Measurements from ENCODE around the gene MMP25. TPM values are rescaled to one million over a fixed set of nuclear protein-coding genes. Genes with fewer than 3 reads are reported as not detected.

Gene MMP25
- total RNA-seq, 4 donors from 2014 or later = 1.4 to 3.3 (median 2.4) TPM; not detected in 1

- H3K27me3 ChIP-seq = no peaks in the 10 kb centered on the region
- no peaks in the 10 kb centered on the region for H3K9me3 ChIP-seq
- peaks cover 0 to 16% (median 2%) of the 10 kb centered on the region in 4 donors for H3K4me1 ChIP-seq
- H3K27ac ChIP-seq = no peak overlapping the region
- no peak for DNase-seq
- no peak for TF ChIP-seq POLR2A (IDR thresholded peaks at IDR 0.05)
- TF ChIP-seq, protein P1, sequence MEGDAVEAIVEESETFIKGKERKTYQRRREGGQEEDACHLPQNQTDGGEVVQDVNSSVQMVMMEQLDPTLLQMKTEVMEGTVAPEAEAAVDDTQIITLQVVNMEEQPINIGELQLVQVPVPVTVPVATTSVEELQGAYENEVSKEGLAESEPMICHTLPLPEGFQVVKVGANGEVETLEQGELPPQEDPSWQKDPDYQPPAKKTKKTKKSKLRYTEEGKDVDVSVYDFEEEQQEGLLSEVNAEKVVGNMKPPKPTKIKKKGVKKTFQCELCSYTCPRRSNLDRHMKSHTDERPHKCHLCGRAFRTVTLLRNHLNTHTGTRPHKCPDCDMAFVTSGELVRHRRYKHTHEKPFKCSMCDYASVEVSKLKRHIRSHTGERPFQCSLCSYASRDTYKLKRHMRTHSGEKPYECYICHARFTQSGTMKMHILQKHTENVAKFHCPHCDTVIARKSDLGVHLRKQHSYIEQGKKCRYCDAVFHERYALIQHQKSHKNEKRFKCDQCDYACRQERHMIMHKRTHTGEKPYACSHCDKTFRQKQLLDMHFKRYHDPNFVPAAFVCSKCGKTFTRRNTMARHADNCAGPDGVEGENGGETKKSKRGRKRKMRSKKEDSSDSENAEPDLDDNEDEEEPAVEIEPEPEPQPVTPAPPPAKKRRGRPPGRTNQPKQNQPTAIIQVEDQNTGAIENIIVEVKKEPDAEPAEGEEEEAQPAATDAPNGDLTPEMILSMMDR (IDR thresholded peaks at IDR 0.05) = no peak
- no peaks in the 10 kb centered on the region for H3K36me3 ChIP-seq
- H3K4me3 ChIP-seq = no peak overlapping the region
Observed at GRCh38 chr16:3089717-3090592, 43.6 kb downstream of the MMP25 start.

DNA sequence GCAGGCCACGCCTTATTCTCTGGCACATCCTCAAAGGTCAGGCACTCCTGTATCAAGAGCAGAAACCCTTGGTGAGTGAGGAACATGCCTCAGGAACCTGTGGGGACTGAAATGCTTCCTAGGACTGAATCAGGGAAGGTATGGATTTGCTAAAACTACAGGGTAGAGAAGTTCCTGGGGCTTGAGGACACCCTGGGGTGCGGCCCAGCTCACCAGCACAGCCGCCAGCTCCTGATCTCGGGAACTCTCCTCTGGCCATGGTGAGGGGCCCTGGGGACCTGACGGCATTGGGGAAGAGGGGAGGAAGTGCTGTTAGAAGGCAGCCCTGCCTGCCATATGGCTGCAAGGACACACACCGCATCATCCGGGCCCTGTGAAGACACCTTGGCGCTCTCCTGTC lies 45.2 kb downstream of the MMP25 start:
- Histone ChIP-seq H3K27ac (no peak overlapping the region), H3K36me3 (no peaks in the 10 kb centered on the region), H3K4me3 (no peak overlapping the region), H3K9me3 (no peaks in the 10 kb centered on the region), H3K27me3 (no peaks in the 10 kb centered on the region), H3K4me1 (peaks cover 0 to 12% (median 0%) of the 10 kb centered on the region in 4 donors)
- no peak for TF ChIP-seq POLR2A (IDR thresholded peaks at IDR 0.05)
- TF ChIP-seq, protein P1 (IDR thresholded peaks at IDR 0.05) = no peak
- no peak for DNase-seq

GRCh38 chr16:3092501-3092941 lies 46.2 kb downstream of the MMP25 start:
- Histone ChIP-seq H3K9me3 (no peaks in the 10 kb centered on the region), H3K36me3 (no peaks in the 10 kb centered on the region), H3K27me3 (no peaks in the 10 kb centered on the region), H3K27ac (no peak overlapping the region), H3K4me3 (no peak overlapping the region), H3K4me1 (peaks cover 0 to 4% (median 0%) of the 10 kb centered on the region in 4 donors)
- TF ChIP-seq, protein P1 (IDR thresholded peaks at IDR 0.05) = no peak
- TF ChIP-seq POLR2A (IDR thresholded peaks at IDR 0.05) = no peak
- no peak for DNase-seq

DNA sequence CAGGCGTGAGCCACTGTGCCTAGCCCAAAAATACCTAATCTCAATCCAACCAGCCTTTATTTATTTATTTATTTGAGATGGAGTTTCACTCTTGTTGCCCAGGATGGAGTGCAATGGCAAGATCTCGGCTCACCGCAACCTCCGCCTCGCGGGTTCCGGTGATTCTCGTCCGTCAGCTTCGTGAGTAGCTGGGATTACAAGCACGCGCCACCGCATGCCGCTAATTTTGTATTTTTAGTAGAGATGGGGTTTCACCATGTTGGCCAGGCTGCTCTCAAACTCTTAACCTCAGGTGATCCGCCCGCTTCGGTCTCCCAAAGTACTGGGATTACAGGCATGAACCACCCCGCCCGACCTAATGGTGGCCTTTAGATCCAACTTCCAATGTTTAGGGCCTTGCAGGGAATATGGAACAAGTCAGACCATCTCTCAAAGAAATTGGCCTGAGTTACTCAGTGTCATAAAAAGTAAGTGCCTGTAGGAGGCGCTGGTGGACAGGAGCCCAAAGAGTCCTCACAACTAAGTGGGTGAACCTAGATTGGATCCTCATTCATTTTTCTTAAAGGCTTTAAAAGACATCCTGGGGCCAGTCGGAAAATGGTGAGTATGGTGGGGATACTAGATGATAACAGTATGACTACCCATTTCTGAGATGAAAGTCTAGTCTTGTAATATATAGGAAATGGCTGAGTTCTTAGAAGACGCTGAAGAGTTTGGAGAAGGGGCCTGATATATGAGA lies 48.1 kb downstream of the MMP25 start:
- peak in 2 of 3 donors; percentile 39 to 80 for DNase-seq
- H3K9me3 ChIP-seq = no peaks in the 10 kb centered on the region

DNA sequence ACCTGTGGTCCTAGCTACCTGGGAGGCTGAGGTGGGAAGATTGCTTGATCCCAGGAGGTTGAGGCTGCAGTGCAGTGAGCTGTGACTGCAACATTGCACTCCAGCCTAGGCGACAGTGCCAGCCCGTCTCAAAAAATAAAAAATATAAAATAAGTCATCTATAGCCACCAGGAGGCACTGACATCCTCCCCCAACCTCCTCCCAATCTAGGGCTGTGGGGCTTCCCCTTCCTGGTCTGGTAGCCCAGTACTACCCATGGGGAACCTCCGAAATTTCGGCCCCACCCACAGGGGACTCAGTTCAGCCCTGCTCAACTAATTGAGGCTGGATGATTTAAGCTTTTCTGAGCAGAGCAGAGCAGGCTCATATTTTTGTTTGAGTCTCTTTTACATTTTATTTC lies 49.5 kb downstream of the MMP25 start:
- Histone ChIP-seq H3K4me1 (peaks cover 0 to 10% (median 3%) of the 10 kb centered on the region in 4 donors), H3K27ac (peak overlapping the region in 1 of 4 donors; percentile 17), H3K36me3 (no peaks in the 10 kb centered on the region), H3K27me3 (no peaks in the 10 kb centered on the region), H3K4me3 (no peak overlapping the region), H3K9me3 (no peaks in the 10 kb centered on the region)
- peak in 2 of 3 donors; percentile 76 to 82 for DNase-seq
- TF ChIP-seq POLR2A (IDR thresholded peaks at IDR 0.05) = no peak
- TF ChIP-seq, protein P1 (IDR thresholded peaks at IDR 0.05) = peak; percentile 23 to 42 (median 33)

More for the DNA sequence above, 48.1 kb downstream of the MMP25 start:
- Histone ChIP-seq H3K4me1 (no peaks in the 10 kb centered on the region), H3K27me3 (no peaks in the 10 kb centered on the region), H3K36me3 (no peaks in the 10 kb centered on the region), H3K27ac (no peak overlapping the region), H3K4me3 (no peak overlapping the region)
- TF ChIP-seq, protein P1 (IDR thresholded peaks at IDR 0.05) = peak; percentile 43 to 79 (median 64)
- TF ChIP-seq POLR2A (IDR thresholded peaks at IDR 0.05) = no peak

Data from Peyer's patch (tissue), 4 donors.